SK-N-SH (cell line): Measurements from ENCODE around the gene SCYL1. TPM values are rescaled to one million over a fixed set of nuclear protein-coding genes. Genes with fewer than 3 reads are reported as not detected.

ENCODE experiments used
- CTCF ChIA-PET: fragments of 300-600, 350-600 bp; formaldehyde crosslinking; extraction: SDS; loops from one replicate; lab custom pipeline; 2021; lab: Yijun Ruan, JAX
- POLR2A ChIA-PET: fragments of 350-600 bp; sonication (Branson Sonifier 250); formaldehyde crosslinking; extraction: SDS; loops from one replicate; lab custom pipeline; 2020; ENCODE audit warnings: antibody characterized with exemption, inconsistent platforms; lab: Yijun Ruan, JAX
- DNase-seq: peaks from one replicate; pipeline ENCODE4 v3.0.0; 2012
- H2AFZ ChIP-seq: fragments of 200-600 bp; sonication (generic); 2 replicates; pipeline ENCODE4 v1.8.1; 2016; ENCODE audit warnings: antibody characterized with exemption, mild to moderate bottlenecking, low read depth
- H3F3A ChIP-seq: fragments of 200-600 bp; sonication (generic); replicated peaks from 2 replicates; pipeline ENCODE3; 2016; ENCODE audit warnings: antibody characterized with exemption, mild to moderate bottlenecking; ENCODE audit not compliant: insufficient read depth
- H3K27ac ChIP-seq, 2 experiments: fragments of 200-500 bp in 1 of 2; fragments of 200-600 bp in 1 of 2; sonication (Bioruptor generic) in 1 of 2; sonication (generic), shearing (Covaris generic) in 1 of 2; 2 replicates each; pipeline versions ENCODE4 v1.5.1 to v1.6.1; 2014 to 2016; ENCODE audit warnings: low read depth in 2 of 2, inconsistent platforms in 1 of 2, low read length in 1 of 2, mild to moderate bottlenecking in 1 of 2, mixed read lengths in 1 of 2
- H3K27me3 ChIP-seq: fragments of 200-600 bp; sonication (generic), shearing (Covaris generic); 2 replicates; pipeline ENCODE4 v1.6.1; 2016; ENCODE audit warnings: mixed run types; ENCODE audit not compliant: insufficient read depth
- H3K36me3 ChIP-seq, 2 experiments: fragments of 200-500 bp in 1 of 2; fragments of 200-600 bp in 1 of 2; sonication (Bioruptor generic) in 1 of 2; sonication (generic) in 1 of 2; replicated peaks in 1 of 2; 2 replicates each; pipeline versions ENCODE3 to v1.5.1; 2014 to 2016; ENCODE audit warnings: low read length in 1 of 2, mild to moderate bottlenecking in 1 of 2; ENCODE audit not compliant: insufficient read depth in 2 of 2, control insufficient read depth in 1 of 2
- H3K4me1 ChIP-seq, 2 experiments: fragments of 200-500 bp in 1 of 2; fragments of 200-600 bp in 1 of 2; sonication (Bioruptor generic) in 1 of 2; sonication (generic), shearing (Covaris generic) in 1 of 2; 2 replicates each; pipeline versions ENCODE4 v1.5.1 to v1.6.1; 2014 to 2016; ENCODE audit warnings: low read depth in 1 of 2, low read length in 1 of 2, mixed run types in 1 of 2; ENCODE audit not compliant: insufficient read depth in 2 of 2, control insufficient read depth in 1 of 2
- H3K4me2 ChIP-seq: fragments of 200-600 bp; sonication (generic), shearing (Covaris generic); 2 replicates; pipeline ENCODE4 v1.6.1; 2017; ENCODE audit warnings: mixed run types
- H3K4me3 ChIP-seq, 2 experiments: fragments of 200-500 bp in 1 of 2; fragments of 200-600 bp in 1 of 2; sonication (Bioruptor generic) in 1 of 2; sonication (generic), shearing (Covaris generic) in 1 of 2; 2 replicates each; pipeline versions ENCODE4 v1.5.1 to v1.8.1; 2014 to 2016; ENCODE audit warnings: low read depth in 2 of 2, inconsistent platforms in 1 of 2, low read length in 1 of 2, mild to moderate bottlenecking in 1 of 2, mixed read lengths in 1 of 2, moderate library complexity in 1 of 2
- H3K79me2 ChIP-seq: fragments of 200-600 bp; sonication (generic); 2 replicates; pipeline ENCODE4 v1.8.1; 2017; ENCODE audit warnings: mild to moderate bottlenecking; ENCODE audit not compliant: insufficient read depth
- H3K9ac ChIP-seq: fragments of 200-600 bp; sonication (generic); 2 replicates; pipeline ENCODE4 v1.6.1; 2017; ENCODE audit warnings: mixed run types
- H3K9me2 ChIP-seq: fragments of 200-600 bp; sonication (generic); 2 replicates; pipeline ENCODE4 v1.6.1; 2017; ENCODE audit warnings: mixed run types
- H3K9me3 ChIP-seq: fragments of 200-600 bp; sonication (generic); 2 replicates; pipeline ENCODE4 v1.6.1; 2017; ENCODE audit warnings: mixed run types, mild to moderate bottlenecking, moderate library complexity
- H4K20me1 ChIP-seq: fragments of 200-600 bp; sonication (generic); 2 replicates; pipeline ENCODE4 v1.6.1; 2017; ENCODE audit warnings: mild to moderate bottlenecking, mixed run types; ENCODE audit not compliant: insufficient read depth
- CHD2 ChIP-seq: fragments of 150-350 bp; IDR thresholded peaks from 2 replicates; pipeline ENCODE4 v1.6.1; 2018; ENCODE audit warnings: low read length; ENCODE audit not compliant: partially characterized antibody
- CTCF ChIP-seq: fragments of 200-600 bp; sonication (generic); IDR thresholded peaks from 2 replicates; pipeline ENCODE4 v1.6.1; 2017; ENCODE audit warnings: antibody characterized with exemption, mild to moderate bottlenecking, moderate library complexity
- ELF1 ChIP-seq: IDR thresholded peaks from 2 replicates; pipeline ENCODE4 v1.4.0; 2012
- EZH2phosphoT487 ChIP-seq: fragments of 200-600 bp; sonication (generic); IDR thresholded peaks from 2 replicates; pipeline ENCODE4 v1.6.1; 2017; ENCODE audit warnings: low read depth, mixed run types, mild to moderate bottlenecking, antibody characterized with exemption, moderate library complexity, borderline replicate concordance
- FOSL2 ChIP-seq: IDR thresholded peaks from 2 replicates; pipeline ENCODE4 v1.4.0; 2012; ENCODE audit warnings: low read depth, mild to moderate bottlenecking, moderate library complexity, borderline replicate concordance
- FOXJ3 ChIP-seq: sonication (generic); formaldehyde crosslinking; IDR thresholded peaks from 2 replicates; pipeline ENCODE4 v1.5.1; 2020; ENCODE audit warnings: mild to moderate bottlenecking, missing genetic modification reagents
- GABPA ChIP-seq: IDR thresholded peaks from 2 replicates; pipeline ENCODE4 v1.4.0; 2012; ENCODE audit warnings: low read depth, mild to moderate bottlenecking
- MXI1 ChIP-seq: IDR thresholded peaks from 2 replicates; pipeline ENCODE4 v1.6.1; 2012; ENCODE audit warnings: mild to moderate bottlenecking, low read depth, low read length, improper control_type of control experiment
- NFIC ChIP-seq: IDR thresholded peaks from 2 replicates; pipeline ENCODE4 v1.4.0; 2012; ENCODE audit warnings: borderline replicate concordance
- NRF1 ChIP-seq: IDR thresholded peaks from 2 replicates; pipeline ENCODE4 v1.6.1; 2012; ENCODE audit warnings: low read depth, mild to moderate bottlenecking, low read length
- POLR2AphosphoS5 ChIP-seq: IDR thresholded peaks from 2 replicates; pipeline ENCODE4 v1.6.1; 2012; ENCODE audit warnings: low read depth, low read length
- RAD21 ChIP-seq: IDR thresholded peaks from 2 replicates; pipeline ENCODE4 v1.6.1; 2012; ENCODE audit warnings: mild to moderate bottlenecking, low read length
- RCOR1 ChIP-seq: fragments of 150-350 bp; IDR thresholded peaks from 2 replicates; pipeline ENCODE4 v1.6.1; 2017; ENCODE audit warnings: antibody characterized with exemption, low read length
- RFX5 ChIP-seq: IDR thresholded peaks from 2 replicates; pipeline ENCODE4 v1.6.1; 2012; ENCODE audit warnings: mild to moderate bottlenecking, improper control_type of control experiment, low read length
- RXRA ChIP-seq: IDR thresholded peaks from 2 replicates; pipeline ENCODE4 v1.4.0; 2012; ENCODE audit warnings: low read depth, mild to moderate bottlenecking, borderline replicate concordance
- SIN3A ChIP-seq: IDR thresholded peaks from 2 replicates; pipeline ENCODE4 v1.6.1; 2012; ENCODE audit warnings: low read depth, mild to moderate bottlenecking, low read length, moderate library complexity, borderline replicate concordance
- SMC3 ChIP-seq: IDR thresholded peaks from 2 replicates; pipeline ENCODE4 v1.6.1; 2012; ENCODE audit warnings: low read depth, low read length, improper control_type of control experiment
- TAF1 ChIP-seq: IDR thresholded peaks from 2 replicates; pipeline ENCODE4 v1.6.1; 2012; ENCODE audit warnings: low read depth, mild to moderate bottlenecking, low read length, moderate library complexity, borderline replicate concordance
- TEAD4 ChIP-seq: IDR thresholded peaks from 2 replicates; pipeline ENCODE4 v1.4.0; 2012; ENCODE audit warnings: mild to moderate bottlenecking, borderline replicate concordance; ENCODE audit not compliant: insufficient read depth
- USF2 ChIP-seq: fragments of 150-350 bp; IDR thresholded peaks from 2 replicates; pipeline ENCODE4 v1.6.1; 2017; ENCODE audit warnings: antibody characterized with exemption, low read length, low read depth, borderline replicate concordance
- WGBS: methylation state at CpG from one replicate; pipeline ENCODE4 v1.1.6; 2017; ENCODE audit warnings: low lambda C conversion rate; 5-methylcytosine and 5-hydroxymethylcytosine counted together
- polyA plus RNA-seq, 3 experiments: library from polyadenylated mRNA; depleted of rRNA; stranded (reverse); fragments of >200 nt; gene quantifications; 2 replicates each; pipeline ENCODE4 v1.2.3, GENCODE V29; 2012

Gene SCYL1
- polyA plus RNA-seq, 1 of the 3 experiments (the other 2 are of a cell fraction), result 79.9 TPM

GRCh38 chr11:65571940-65572339 lies 47.1 kb downstream of the SCYL1 start:
- Histone ChIP-seq H3K9me3 (no peaks in the 10 kb centered on the region), H3K4me1 (peaks cover 43 to 52% of the 10 kb centered on the region in 2 experiments; a peak in 3 of 4 replicates), H3K79me2 (peaks cover 69% of the 10 kb centered on the region), H3K36me3 (peaks cover 9 to 11% of the 10 kb centered on the region in 2 experiments), H2AFZ (no peak overlapping the region), H3K27me3 (no peaks in the 10 kb centered on the region), H3F3A (peaks cover 39% of the 10 kb centered on the region), H3K9me2 (no peaks in the 10 kb centered on the region)
- POLR2A ChIA-PET, result interaction anchor here (1.0 to 2.0 kb wide), 7 partner anchors 9 to 73 kb away, joined by 3 to 10 read pairs (median 4); partner anchors contain the start of genes LTBP3 and MALAT1
- no peak for DNase-seq
- TF ChIP-seq RAD21 (peak; percentile 60), CTCF (peak; percentile 58), RXRA (no peak), SMC3 (peak; percentile 33; the same call in 1 of the 2 replicates)
- TF ChIP-seq, all 33 proteins: peak for 3
- Histone ChIP-seq H3K4me2 (peak overlapping the region; percentile 95), H4K20me1 (peaks cover 14% of the 10 kb centered on the region), H3K27ac (peak overlapping the region; percentile 48 to 77), H3K4me3 (peak overlapping the region; percentile 76 to 99), H3K9ac (peak overlapping the region; percentile 42; the same call in 1 of the 2 replicates)
- 10% methylated on average over 11 of the region's 11 CpGs for WGBS
- CTCF ChIA-PET, result interaction anchor here (0.6 to 13.6 kb wide), 18 partner anchors 11 to 216 kb away, joined by 3 to 295 read pairs (median 6); partner anchors contain the start of genes KAT5, KCNK7, LTBP3 and MALAT1

DNA sequence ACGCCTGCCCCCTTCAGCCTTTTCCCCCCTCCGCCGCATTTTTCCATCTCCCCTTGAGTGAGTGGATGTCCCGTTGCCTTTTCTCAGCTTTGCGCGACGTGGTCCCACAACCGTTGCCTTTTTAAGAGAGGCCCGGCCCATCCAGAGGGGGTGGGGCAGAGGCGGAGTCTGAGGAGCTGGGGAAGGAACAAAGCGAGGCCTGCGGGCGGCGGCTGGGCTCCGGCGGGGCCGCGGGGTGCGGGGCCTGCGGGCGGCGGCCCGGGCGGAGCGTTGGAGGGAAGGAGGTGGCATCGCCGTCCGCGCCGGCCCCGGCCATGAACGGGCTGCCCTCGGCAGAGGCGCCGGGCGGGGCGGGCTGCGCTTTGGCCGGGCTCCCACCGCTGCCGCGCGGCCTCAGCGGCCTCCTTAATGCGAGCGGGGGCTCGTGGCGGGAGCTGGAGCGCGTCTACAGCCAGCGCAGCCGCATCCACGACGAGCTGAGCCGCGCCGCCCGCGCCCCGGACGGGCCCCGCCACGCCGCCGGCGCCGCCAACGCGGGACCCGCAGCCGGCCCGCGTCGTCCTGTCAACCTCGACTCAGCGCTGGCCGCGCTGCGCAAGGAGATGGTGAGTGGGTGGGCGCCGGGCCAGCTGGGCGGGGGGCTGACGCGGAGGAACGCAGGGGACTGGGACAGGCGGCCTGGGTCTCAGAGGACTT lies 47.6 kb downstream of the SCYL1 start, which contains the start of gene FAM89B:
TSS of gene FAM89B (plus strand) at position 183 of the 696 bp plus-strand sequence. CDS start at position 315, 132 bp downstream.
- Histone ChIP-seq H3K79me2 (peaks cover 67% of the 10 kb centered on the region), H3F3A (peaks cover 43% of the 10 kb centered on the region), H2AFZ (no peak within 1 kb of the TSS), H3K36me3 (peaks cover 9 to 11% of the 10 kb centered on the region in 2 experiments), H3K4me1 (peaks cover 49 to 58% of the 10 kb centered on the region in 2 experiments; a peak in 3 of 4 replicates), H3K9me3 (no peaks in the 10 kb centered on the region), H3K27me3 (no peaks in the 10 kb centered on the region), H4K20me1 (peaks cover 14% of the 10 kb centered on the region), H3K9ac (peak within 1 kb of the TSS; percentile 77; the same call in 1 of the 2 replicates), H3K27ac (peak within 1 kb of the TSS; percentile 77 to 81), H3K4me3 (peak within 1 kb of the TSS; percentile 76 to 99), H3K9me2 (no peaks in the 10 kb centered on the region), H3K4me2 (peak within 1 kb of the TSS; percentile 95)
- ChIA-PET POLR2A (interaction anchor here (1.0 to 2.0 kb wide), 10 partner anchors 9 to 74 kb away, joined by 3 to 10 read pairs (median 4); partner anchors contain the start of genes LTBP3 and MALAT1), CTCF (interaction anchor here (0.5 to 13.6 kb wide), 24 partner anchors 10 to 157 kb away, joined by 3 to 295 read pairs (median 6); partner anchors contain the start of genes KAT5, KCNK7, LTBP3 and MAP3K11)
- DNase-seq, result peak; percentile 89
- WGBS, result under 1% methylated on average over 13 of the region's 86 CpGs
- TF ChIP-seq NFIC (peak; percentile 6; the same call in 1 of the 2 replicates), RXRA (no peak), FOSL2 (no peak), FOXJ3 (CRISPR knock-in tag) (no peak), GABPA (no peak), ELF1 (no peak), CHD2 (peak; percentile 53), SIN3A (0 out of 2 replicates have a peak, but pooled peaks have one; percentile 22), TEAD4 (no peak), TAF1 (peak; percentile 25; the same call in 1 of the 2 replicates), EZH2phosphoT487 (no peak), RCOR1 (no peak), CTCF (no peak), NRF1 (peak; percentile 26; the same call in 1 of the 2 replicates), POLR2AphosphoS5 (peak; percentile 28), RFX5 (no peak), USF2 (no peak), MXI1 (peak; percentile 22; the same call in 1 of the 2 replicates)
